ENCODE measurements around the gene PACC1.

DNA sequence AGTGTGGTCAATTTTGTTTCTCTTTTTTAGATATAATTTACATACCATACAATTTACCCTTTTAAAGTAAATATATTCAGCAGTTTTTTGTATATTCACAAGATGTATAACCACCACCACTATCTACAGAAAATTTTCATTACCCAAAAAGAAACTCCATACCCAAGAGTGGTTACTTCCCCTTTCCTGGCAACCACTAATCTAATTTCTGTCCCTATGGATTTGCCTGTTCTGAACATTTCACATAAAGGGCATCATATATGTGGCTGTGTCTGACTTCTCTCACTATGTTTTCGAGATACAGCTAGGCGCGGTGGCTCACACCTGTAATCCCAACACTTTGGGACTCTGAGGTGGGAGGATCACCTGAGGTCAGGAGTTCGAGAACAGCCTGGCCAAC lies 13.6 kb downstream of the PACC1 start:
- TF ChIP-seq CTCF (IDR thresholded peaks at IDR 0.05 in 2 of 3, conservative IDR thresholded peaks at IDR 0.05 in 1 of 3; ENCODE audit: borderline replicate concordance in 1 of 3, insufficient read depth in 1 of 3, low read depth in 2 of 3, low read length in 2 of 3) (no peak), POLR2AphosphoS5 (IDR thresholded peaks at IDR 0.05; ENCODE audit: low read depth, low read length) (no peak), SRF (IDR thresholded peaks at IDR 0.05; ENCODE audit: low read depth) (no peak), MAX (IDR thresholded peaks at IDR 0.05) (no peak), SP1 (IDR thresholded peaks at IDR 0.05; ENCODE audit: low read depth) (no peak), SIN3A (IDR thresholded peaks at IDR 0.05; ENCODE audit: low read depth) (no peak), ZNF274 (IDR thresholded peaks at IDR 0.05; ENCODE audit: low read depth, low read length) (no peak), POLR2A (IDR thresholded peaks at IDR 0.05; ENCODE audit: borderline replicate concordance, extremely low read depth, insufficient read depth, insufficient read length) (no peak), EZH2 (IDR thresholded peaks at IDR 0.05) (no peak)

Measured in HCT116 (cell line).